HG03439 (cell line): Measurements from ENCODE around the gene TRIM15.
"Not testable (repeated sequence)": the region's sequence is repeated elsewhere in the genome, so short reads cannot be mapped to it uniquely, and the experiment has no call there.

ENCODE experiments used
- ATAC-seq: cut with Tn5 transposase; IDR thresholded peaks from one replicate; pipeline ENCODE4 v1.9.1; 2021; ENCODE audit warnings: mild to moderate bottlenecking, moderate library complexity; ENCODE audit not compliant: unreplicated experiment

TRIM15 gene

DNA sequence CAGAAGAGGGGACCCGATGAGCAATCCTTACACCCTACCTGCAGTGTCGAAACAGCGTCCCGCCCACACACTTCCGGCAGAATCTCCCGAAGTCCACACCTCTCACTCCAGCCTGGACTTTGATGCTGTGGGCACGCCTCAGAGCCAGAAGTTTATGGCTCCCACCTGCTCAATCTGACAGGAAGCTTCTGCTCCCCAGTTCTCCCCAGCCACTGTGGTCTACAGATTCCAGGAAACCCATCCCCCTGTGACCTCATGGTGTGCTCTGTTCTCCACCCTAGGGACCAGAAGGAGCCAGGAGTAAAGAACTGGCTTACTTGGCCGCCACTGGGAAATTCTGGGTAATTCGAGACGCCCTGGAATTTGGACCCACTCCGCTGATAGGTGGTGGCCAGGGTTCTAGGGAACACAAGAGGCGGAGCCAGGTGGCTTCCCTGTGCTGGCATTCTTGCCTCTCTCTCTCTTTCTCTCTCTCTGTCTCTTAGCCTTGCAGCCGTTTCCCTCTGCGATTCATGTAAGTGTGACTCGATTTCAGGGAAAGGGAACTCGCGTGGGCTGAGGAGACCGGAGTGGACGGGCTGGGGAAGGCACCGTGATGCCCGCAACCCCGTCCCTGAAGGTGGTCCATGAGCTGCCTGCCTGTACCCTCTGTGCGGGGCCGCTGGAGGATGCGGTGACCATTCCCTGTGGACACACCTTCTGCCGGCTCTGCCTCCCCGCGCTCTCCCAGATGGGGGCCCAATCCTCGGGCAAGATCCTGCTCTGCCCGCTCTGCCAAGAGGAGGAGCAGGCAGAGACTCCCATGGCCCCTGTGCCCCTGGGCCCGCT, at the start of gene TRIM15:
Gene TRIM15 (plus strand): TSS at position 457 of the 828 bp plus-strand sequence. CDS start 139 bp downstream, at position 596.
- ATAC-seq: no peak

DNA sequence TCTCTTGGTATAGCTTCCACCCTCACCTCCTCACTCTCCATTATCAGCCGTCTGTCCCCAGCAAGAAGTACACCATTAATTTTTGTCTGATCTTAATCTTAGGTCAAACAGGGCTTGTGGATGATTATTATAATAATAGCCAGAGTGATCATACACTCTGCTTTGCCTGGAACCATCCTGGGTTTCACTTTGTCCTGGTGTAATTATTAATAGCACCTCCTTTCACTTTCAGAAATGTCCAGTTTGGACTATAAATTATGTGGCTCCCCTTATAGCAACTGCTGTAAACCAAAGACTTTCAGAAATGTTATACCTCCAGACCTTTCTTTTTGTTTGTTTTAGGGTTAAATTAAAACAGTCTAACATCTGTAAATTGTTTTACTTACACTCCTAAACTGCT, 49.5 kb upstream of the TRIM15 start:
- no peak for ATAC-seq

DNA sequence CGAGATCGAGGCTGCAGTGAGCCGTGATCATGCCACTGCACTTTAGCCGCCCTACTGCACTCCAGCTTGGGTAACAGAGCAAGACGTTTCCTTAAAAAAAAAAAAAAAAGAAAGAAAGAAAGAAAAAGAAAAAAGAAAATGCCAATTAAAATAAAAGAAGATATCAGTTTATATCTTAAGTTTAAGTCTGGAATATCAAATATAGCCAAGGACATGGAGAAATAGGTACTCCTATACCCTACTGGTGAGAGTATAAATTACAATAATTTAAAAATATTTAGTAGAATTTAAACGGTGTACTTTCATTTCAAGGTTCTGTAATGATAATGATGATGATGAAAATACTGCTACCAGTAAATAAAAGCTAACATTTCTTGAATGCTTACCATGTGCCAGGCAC, 46.6 kb upstream of the TRIM15 start:
- no peak for ATAC-seq

DNA sequence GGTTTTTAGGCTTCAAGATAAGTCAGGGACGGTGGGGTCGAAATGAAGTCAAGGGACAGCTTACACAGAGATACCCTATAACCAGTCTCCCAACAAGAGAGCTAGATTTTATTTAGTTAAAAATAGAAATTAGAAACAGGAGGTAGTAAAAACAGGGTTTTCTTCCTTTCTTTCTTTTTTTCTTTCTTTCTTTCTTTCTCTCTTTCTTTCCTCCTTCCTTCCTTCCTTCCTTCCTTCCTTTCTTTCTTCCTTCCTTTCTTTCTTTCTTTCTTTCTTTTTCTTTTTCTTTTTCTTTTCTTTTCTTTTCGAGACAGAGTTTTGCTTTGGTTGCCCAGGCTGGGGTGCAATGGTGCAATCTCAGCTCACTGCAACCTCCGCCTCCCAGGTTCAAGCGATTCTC, 44.7 kb upstream of the TRIM15 start:
- ATAC-seq: not testable (repeated sequence)

DNA sequence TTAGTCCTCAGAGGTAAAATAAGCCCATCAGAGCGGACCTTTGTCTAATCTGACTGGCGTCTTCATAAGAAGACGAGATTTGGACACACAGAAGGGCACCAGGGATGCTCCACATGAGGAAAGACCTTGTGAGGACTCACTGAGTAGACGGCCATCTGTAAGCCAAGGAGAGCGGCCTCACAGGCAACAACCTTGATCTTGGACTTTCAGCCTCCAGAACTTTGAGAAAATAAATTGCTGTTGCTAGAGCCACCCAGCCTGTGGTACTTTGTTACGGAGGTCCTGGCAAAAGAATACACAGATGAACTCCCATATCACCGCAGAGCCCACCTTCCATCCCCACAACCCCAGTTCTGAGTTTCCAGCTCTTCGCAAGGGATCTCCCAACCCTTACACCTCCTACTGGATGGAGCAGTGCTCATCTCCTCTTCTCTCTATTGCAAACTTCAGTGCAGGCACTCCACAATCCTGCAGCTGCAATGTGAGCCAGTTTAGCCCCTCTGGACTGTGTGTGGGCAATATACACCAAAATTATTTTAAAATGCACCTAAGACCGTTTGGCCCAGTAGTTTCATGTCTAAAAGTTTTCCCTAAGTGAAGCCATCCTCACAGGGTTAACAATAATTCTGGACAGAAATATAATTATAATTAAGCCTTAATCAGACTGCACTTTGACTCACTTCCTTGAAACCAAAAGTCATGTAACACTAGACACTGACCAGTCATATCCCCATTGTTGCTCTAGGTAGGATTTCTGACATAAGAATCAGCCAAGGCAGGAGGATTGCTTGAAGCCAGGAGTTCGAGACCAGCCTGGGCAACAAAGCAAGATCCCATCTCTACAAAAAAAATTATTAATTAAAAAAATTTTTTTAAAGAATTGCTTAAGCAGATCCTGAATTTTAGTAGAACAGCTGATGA, 41.6 kb upstream of the TRIM15 start:
- ATAC-seq: no peak

DNA sequence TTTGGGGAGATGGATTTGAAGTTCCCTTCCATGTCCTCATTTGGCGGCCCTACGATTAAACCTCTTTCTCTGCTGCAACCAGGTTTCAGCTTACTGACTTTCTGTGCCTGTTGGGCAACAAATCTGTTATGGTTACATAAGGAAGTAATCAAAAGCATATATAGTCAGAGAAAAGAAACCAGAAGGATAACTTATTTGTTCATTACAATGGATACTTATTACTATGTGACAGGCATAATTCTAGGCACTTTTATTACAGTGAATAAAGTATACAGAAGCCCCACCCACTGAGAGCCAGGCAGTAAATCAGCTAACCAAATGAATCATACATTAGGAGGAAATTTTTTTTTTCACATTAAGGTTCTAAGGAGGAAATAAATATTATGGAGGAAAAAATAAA, 40.8 kb upstream of the TRIM15 start:
- no peak for ATAC-seq

DNA sequence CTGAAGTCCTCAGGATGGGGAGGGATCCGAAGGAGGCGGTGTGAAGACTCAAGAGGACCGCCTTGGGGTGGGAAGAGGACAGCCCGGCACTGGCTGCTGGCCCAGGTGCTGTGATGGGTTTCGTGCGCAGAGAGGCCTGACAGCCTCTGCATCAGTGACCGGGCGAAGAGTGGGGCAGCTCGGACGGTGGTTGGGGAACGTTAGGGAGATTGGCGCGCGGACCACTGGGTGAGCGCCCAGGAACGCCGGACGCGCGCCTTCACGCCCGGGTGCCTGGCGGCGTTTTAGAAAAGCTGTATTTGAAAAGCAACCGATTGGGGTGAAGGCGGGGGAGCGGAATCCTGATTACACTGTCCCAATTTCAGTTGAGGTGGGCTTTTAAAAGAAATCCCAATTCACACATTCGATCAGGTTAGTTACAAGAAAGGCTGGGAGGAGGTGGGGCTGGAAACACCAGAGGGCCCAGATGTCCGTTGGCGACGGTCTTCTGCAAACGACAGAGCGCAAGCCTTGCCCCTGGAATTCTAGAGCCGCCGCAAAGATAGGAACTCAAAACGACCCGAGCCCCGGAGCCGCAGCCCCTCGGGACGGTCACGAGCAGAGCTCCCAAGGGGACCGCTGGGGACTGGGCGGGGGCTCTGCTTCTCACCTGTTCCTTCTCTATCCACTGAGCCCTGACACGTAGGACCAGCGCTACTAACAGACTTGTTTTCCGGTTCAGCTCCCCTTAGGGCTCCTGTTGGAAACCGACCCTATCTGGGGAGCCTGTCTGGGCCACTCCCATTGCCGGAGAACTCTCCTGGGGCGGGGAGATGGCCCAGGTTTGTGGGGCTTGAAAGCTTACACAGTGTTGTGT, 35.9 kb upstream of the TRIM15 start:
- ATAC-seq: no peak

DNA sequence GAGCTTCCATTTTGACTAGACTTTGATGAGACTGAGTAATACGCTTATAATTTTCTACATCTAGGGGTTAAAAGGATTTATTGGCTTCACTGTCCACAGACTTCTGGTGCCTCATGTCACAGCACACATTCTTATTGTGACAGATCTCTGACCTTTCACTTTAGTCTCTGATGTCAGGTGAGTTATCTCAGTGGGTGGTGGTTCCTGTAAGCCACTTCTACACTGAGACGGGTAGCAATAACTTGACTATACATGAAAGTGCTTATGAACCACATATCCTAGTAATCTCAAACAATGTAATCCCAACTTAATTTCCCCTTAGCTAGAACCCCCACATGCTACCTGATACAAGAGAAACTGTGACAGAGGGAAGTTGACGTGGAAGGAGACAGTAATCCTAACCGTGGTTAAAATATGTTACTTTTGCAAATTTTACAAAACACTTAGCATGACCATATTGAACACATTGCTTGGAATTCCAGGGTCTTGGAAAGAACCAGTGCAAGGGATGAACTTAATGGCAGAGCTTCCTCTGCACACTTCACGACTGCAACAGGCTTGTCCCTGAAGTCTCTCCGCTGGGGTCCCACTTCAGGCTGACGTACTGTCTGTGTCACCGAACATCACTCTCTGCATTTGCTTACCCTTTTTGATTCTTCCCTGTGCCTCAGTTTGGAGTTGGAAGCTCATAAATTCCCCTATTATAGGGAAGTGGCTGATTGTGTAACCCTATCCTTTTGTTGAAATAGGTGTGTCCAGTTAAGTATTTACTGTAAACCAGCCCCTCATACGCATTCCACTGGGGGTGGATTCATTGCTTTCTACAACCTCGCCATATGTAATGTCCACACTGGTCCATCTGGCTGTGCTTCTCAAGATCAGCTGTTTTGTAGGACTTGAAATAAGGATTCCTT, 33.8 kb upstream of the TRIM15 start:
- no peak for ATAC-seq

DNA sequence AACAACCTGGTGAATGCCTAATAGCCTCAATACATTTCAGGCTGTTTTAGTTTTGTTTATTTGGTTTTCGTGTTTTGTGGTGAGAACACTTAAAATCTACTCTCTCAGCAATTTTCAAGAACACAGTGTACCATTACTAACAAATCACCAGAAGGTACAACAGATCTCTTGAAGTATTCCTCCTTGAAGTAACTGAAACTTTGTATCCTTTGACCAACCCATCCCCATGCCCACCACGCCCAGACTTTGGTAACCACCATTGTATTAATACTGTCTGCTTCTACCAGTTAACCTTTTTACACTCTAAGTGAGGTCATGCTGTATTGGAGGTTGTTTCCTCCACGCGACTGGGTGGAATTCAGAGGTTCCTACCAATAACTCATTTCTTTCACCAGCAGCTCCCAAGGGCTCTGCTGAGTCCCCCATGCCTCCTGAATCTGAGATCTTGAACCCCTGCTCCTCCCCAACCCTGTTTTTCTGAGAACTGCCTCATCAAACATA, 33.1 kb upstream of the TRIM15 start:
- ATAC-seq: no peak

DNA sequence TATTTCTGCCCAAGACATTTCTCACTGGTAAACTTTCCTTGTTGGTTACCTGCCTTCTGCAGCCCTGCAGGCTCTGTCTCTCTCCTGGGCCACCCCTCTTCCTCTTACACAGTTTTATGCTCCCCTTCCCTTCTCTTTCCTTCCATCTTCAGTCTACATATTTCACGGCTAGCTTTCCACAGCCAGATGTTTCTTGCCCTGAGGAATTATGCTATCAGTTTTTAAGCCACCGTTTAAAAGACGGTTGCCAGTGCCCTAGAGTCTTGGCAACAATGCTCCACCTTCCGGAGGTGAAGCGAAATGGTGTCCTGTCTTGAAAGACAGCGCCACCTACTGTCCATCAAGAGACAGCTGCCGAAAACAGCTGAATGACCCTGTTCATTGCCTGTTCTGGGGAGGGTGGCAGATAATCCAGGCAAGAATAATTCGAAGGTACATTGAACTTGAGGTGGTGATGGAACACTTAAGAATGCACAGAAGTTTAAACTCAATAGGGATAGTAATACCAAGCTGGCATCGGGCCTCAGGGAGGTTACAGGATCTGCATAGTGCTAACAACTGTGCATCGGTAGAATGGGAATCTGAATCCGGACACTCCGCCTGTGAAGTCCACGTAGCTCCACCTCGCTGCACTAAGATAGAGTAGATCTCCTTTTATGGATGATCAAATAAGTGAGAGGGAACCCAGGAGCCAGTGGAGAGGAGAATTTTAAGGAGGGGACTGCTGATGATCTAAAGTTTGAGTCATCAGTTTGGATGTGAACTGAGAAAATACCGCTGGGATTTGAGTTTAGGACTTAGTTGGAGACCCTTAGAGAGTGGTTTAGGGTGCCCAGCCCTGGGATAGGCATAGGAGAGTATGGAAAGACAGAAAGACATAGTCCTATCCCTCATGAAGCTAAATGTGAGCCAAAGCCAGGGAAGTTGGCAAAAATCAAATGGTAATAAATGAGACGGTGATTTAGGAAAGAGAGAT, 32.2 kb upstream of the TRIM15 start:
- peak; percentile 70 for ATAC-seq

DNA sequence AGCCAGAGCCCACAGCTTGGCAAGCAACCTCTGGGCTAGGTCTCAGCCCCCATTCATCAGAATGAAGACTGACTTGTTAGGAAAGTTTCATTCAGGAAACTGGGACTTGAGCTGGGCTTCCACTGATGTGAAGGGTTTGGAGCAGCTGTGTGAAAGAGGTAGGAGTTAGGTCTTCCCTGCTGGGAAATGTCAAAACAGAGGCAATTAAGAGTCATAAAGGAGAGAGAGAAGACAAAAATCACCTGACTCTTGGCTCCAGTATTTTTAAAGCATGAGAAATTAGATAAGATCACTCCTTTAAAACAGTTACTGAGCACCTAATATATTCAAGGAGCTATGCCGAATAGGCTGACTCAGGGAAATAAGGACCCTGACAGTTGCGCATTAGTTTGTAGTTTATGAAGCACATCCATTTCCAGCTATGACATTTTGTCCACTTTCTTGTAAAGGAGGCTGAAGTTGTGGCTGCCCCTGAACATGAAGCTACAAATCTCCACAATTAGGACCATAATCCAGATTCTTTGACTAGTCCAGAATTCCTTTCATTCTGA, 31.3 kb upstream of the TRIM15 start:
- no peak for ATAC-seq

DNA sequence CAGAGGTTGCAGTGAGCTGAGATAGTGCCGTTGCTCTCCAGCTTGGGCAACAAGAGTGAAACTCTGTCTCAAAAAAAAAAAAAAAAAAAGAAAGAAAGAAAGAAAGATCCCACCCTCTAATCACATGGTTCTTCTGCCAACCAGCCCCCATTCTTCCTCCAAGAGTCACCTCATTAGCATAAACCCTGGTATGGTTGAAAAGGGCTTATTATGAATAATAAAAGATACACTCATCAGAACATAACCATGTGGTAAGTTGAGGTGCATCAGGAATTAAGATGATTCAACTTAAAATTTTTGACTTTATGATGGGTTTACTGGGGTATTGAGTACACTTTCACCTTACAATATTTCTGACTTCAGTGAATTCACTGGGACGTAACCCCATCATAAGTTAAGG, 28.2 kb upstream of the TRIM15 start:
- no peak for ATAC-seq

DNA sequence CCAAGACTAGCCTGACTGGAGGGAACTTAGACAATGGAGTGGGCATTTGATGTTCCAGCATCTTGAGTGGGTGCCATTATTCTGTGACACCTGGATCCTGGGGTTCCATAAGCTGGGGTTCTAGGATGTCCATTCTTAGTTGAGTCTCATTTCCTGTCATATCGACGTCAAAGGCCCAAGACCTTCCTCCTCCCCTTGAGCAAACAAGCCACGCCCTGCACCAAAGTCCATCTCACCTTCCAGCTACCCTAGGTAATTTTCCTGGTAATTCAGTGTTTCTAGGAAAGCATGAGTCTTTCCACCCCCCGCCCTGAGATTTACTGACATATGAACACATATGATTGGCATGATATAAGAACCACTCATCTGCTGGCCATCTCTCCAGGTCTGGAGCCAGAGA, 27.6 kb upstream of the TRIM15 start, which contains the start of gene TRIM40:
Gene TRIM40 (plus strand): TSS at position 384 of the 400 bp plus-strand sequence. CDS start 897 bp downstream, outside the sequence.
- no peak for ATAC-seq

DNA sequence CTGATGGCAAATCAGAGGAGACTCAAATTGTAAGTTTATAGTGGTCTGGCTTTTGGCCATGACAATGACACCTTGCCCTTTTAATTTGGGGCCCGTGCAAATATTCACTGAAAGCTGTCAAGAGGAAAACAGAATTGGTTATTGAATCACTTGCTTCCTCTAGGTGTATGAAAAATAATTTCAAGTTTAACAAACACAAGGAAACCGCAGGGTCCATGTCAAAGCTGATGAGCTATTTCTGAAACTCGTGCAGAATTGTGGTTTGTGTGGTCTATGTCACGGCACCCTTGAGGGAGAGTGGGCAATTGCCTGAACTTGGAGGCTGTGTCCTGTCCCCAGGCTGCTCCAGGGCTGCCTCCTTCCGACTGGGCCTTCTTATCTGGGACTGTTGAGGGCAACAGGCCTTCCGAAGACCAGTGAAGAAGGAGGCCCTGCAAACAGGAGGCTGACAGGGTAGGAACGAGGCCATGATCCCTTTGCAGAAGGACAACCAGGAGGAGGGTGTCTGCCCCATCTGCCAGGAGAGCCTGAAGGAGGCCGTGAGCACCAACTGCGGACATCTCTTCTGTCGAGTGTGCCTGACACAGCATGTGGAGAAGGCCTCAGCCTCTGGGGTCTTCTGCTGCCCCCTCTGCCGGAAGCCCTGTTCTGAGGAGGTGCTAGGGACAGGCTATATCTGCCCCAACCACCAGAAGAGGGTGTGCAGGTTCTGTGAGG, 26.6 kb upstream of the TRIM15 start:
- ATAC-seq: no peak

DNA sequence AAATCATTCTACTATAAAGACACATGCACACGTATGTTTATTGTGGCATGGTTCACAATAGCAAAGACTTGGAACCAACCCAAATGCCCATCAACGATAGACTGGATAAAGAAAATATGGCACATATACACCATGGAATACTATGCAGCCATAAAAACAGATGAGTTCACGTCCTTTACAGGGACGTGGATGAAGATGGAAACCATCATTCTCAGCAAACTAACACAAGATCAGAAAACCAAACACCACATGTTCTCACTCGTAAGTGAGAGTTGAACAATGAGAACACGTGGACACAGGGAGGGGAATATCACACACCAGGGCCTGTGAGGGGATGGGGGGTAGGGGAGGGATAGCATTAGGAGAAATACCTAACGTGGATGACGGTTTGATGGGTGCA, 23.1 kb upstream of the TRIM15 start:
- not testable (repeated sequence) for ATAC-seq

DNA sequence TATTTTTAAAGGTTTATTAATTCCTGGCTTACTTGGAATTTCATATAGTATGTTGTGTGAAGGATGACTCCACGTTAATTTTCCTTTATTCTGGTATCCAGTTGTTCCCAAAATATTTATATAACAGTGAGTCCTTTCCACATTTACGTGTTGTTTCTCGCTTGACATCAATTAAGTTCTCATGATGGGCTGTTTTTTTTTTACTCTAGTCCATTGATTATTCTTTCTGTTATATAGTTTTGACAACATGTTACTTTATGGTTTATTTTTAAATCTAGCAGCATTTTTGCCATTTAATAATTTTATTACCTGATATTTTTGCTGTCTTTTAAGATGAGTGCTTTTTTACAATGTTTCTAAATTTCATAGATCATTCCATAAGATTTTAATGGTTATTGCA, 20.7 kb upstream of the TRIM15 start:
- ATAC-seq: no peak

DNA sequence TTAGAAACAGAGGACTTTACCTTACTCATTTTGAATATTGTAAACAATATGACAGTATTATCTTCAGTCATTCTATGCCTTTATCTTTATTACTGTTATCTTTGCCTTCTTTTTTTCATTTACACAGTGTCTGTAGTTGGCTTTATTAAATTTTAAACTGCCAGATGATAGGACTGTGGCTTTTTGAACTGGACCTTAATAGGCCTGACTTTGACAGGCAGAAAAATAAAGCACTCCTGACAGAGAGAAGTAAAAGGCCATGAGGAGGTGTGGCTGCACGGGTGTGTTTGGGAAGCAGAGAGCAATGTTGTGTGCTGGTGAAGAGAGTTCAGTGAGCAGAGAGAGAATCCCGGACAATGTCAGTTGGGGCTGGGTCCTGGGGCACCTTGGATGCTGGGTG, 19.6 kb upstream of the TRIM15 start:
- ATAC-seq: no peak
